WTC11 (cell line): ENCODE measurements around the gene RSPO3.

Experiments
- CREB1 ChIP-seq: sonication (generic); formaldehyde crosslinking; IDR thresholded peaks from 2 replicates; pipeline ENCODE4 v1.8.0; 2023; ENCODE audit warnings: mild to moderate bottlenecking, missing genetic modification reagents
- CTCF ChIP-seq: fragments of 200-600 bp; IDR thresholded peaks from 2 replicates; pipeline ENCODE4 v1.8.0; 2022; ENCODE audit warnings: antibody characterized with exemption
- EMX1 ChIP-seq: fragments of 250-450 bp; sonication (Bioruptor Pico); IDR thresholded peaks from 2 replicates; pipeline ENCODE4 v1.8.0; 2021; ENCODE audit warnings: mild to moderate bottlenecking
- ETV6 ChIP-seq: sonication (generic); formaldehyde crosslinking; IDR thresholded peaks from 2 replicates; pipeline ENCODE4 v1.8.1; 2022; ENCODE audit warnings: mild to moderate bottlenecking, missing genetic modification reagents
- FOXP1 ChIP-seq: sonication (generic); formaldehyde crosslinking; IDR thresholded peaks from 2 replicates; pipeline ENCODE4 v1.8.0; 2022; ENCODE audit warnings: missing genetic modification reagents, mild to moderate bottlenecking, moderate library complexity, borderline replicate concordance
- JUN ChIP-seq: sonication (generic); formaldehyde crosslinking; IDR thresholded peaks from 2 replicates; pipeline ENCODE4 v1.8.0; 2023; ENCODE audit warnings: mild to moderate bottlenecking, missing genetic modification reagents
- NFE2L1 ChIP-seq: sonication (generic); formaldehyde crosslinking; IDR thresholded peaks from 2 replicates; pipeline ENCODE4 v1.8.1; 2023; ENCODE audit warnings: missing genetic modification reagents
- PRRX2 ChIP-seq: fragments of 250-450 bp; sonication (Bioruptor Pico); IDR thresholded peaks from 2 replicates; pipeline ENCODE4 v1.8.0; 2021; ENCODE audit warnings: mild to moderate bottlenecking
- SP1 ChIP-seq: sonication (generic); formaldehyde crosslinking; conservative IDR thresholded peaks from 2 replicates; pipeline ENCODE4 v1.8.1; 2022; ENCODE audit warnings: missing genetic modification reagents
- TEAD4 ChIP-seq: sonication (generic); formaldehyde crosslinking; IDR thresholded peaks from 2 replicates; pipeline ENCODE4 v1.8.0; 2022; ENCODE audit warnings: mild to moderate bottlenecking, missing genetic modification reagents
- TP53 ChIP-seq: sonication (generic); formaldehyde crosslinking; IDR thresholded peaks from 2 replicates; pipeline ENCODE4 v1.8.1; 2023; ENCODE audit warnings: mild to moderate bottlenecking, missing genetic modification reagents
- TF ChIP-seq, protein P1 (sequence below): fragments of 250-450 bp; sonication (Bioruptor Pico); IDR thresholded peaks from 2 replicates; pipeline ENCODE4 v1.9.0; 2021; ENCODE audit warnings: mild to moderate bottlenecking

GRCh38 chr6:127110712-127111111 is 7.8 kb upstream of the RSPO3 start:
- TF ChIP-seq CTCF (no peak), EMX1 (CRISPR knock-in tag) (no peak), CREB1 (CRISPR knock-in tag) (no peak), TEAD4 (CRISPR knock-in tag) (no peak), FOXP1 (CRISPR knock-in tag) (no peak), NFE2L1 (no peak), PRRX2 (CRISPR knock-in tag) (no peak), JUN (CRISPR knock-in tag) (no peak), SP1 (CRISPR knock-in tag) (no peak), TP53 (no peak), ETV6 (no peak)
- TF ChIP-seq, protein P1, sequence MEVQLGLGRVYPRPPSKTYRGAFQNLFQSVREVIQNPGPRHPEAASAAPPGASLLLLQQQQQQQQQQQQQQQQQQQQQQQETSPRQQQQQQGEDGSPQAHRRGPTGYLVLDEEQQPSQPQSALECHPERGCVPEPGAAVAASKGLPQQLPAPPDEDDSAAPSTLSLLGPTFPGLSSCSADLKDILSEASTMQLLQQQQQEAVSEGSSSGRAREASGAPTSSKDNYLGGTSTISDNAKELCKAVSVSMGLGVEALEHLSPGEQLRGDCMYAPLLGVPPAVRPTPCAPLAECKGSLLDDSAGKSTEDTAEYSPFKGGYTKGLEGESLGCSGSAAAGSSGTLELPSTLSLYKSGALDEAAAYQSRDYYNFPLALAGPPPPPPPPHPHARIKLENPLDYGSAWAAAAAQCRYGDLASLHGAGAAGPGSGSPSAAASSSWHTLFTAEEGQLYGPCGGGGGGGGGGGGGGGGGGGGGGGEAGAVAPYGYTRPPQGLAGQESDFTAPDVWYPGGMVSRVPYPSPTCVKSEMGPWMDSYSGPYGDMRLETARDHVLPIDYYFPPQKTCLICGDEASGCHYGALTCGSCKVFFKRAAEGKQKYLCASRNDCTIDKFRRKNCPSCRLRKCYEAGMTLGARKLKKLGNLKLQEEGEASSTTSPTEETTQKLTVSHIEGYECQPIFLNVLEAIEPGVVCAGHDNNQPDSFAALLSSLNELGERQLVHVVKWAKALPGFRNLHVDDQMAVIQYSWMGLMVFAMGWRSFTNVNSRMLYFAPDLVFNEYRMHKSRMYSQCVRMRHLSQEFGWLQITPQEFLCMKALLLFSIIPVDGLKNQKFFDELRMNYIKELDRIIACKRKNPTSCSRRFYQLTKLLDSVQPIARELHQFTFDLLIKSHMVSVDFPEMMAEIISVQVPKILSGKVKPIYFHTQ: no peak
